ENCODE data around the gene ANO1. TPM values are rescaled to one million over a fixed set of nuclear protein-coding genes. Genes with fewer than 3 reads are reported as not detected.

The ANO1 gene
- total and polyA plus RNA-seq, 2 donors (not counting 1 experiment from before 2014, with no cell fraction given): not detected

DNA sequence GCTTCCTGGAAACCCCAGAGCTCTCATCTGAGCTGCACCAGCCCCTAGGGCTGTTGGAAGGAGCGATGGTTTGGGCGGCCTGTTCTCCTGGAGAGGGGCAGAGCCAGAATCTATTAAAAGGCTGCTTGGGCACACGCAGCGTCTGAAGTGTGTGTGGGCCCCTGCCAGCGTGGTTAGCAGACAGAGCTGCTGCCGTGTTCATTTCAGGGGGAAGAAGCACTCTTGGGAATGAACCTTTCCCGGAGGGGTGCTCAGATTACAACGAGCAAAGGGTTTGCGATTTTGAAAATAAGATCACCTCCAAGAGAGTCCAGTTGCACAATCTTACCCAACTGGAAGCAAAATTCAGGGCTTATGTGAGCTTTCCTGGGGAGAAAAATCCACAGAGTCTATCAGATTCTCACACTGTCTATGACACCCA, 12.9 kb downstream of the ANO1 start:
- H3K27me3 Mint-ChIP-seq: peaks cover 4% of the 10 kb centered on the region
- intact Hi-C loops (cut with micrococcal nuclease): no loop called here

DNA sequence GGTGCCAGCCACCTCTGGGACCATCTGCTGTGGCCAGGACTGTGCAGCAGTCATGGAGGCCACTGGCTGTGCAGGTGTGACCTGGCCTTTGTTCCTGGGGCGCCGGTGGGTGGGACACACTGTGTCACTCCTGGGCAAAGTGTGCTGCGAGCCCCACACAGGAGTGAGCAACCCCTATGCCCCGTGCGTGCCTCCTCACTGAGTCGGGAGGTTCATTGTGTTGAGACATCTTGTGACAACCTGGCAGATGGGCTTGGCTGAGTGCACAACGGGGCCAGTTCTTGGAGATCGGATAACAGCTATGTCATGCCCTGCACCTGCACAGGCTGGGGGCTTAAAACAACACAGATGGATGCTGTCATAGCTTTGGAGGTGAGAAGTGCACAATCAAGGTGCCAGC, 13.5 kb downstream of the ANO1 start:
- Histone ChIP-seq H4K20me1 (ENCODE audit: control insufficient read depth, insufficient read depth, low read length, poor library complexity, severe bottlenecking) (no peaks in the 10 kb centered on the region), H3K27me3 (replicated peaks in 1 of 4; ENCODE audit: control extremely low read depth in 1 of 4, control insufficient read depth in 3 of 4, insufficient read depth in 4 of 4, low read length in 3 of 4) (no peaks in the 10 kb centered on the region), H3K79me2 (ENCODE audit: control insufficient read depth, insufficient read depth, low read length) (no peaks in the 10 kb centered on the region), H3K9me3 (ENCODE audit: control extremely low read depth in 1 of 3, control insufficient read depth in 2 of 3, insufficient read depth in 1 of 3, low read length in 2 of 3) (peaks cover 0 to 3% (median 0%) of the 10 kb centered on the region in 3 donors), H3K27ac (ENCODE audit: low read length in 2 of 2) (no peak overlapping the region), H3K4me3 (ENCODE audit: control extremely low read depth in 1 of 5, extremely low read depth in 1 of 5, insufficient read depth in 1 of 5, low read depth in 2 of 5, low read length in 4 of 5) (no peak overlapping the region), H3K4me2 (replicated peaks; ENCODE audit: low read depth, low read length, poor library complexity, severe bottlenecking) (no peak overlapping the region), H3K9ac (ENCODE audit: low read length) (no peak overlapping the region), H2AFZ (ENCODE audit: insufficient read depth, low read depth, low read length, poor library complexity, severe bottlenecking) (no peak overlapping the region), H3K36me3 (replicated peaks in 1 of 2; ENCODE audit: control extremely low read depth in 1 of 2, control insufficient read depth in 1 of 2, extremely low read depth in 1 of 2, insufficient read depth in 2 of 2, low read length in 1 of 2) (no peaks in the 10 kb centered on the region), H3K4me1 (ENCODE audit: control insufficient read depth in 2 of 2, insufficient read depth in 2 of 2, low read length in 2 of 2) (no peaks in the 10 kb centered on the region)
- Mint-ChIP-seq H3K4me3 (no peak overlapping the region), H3K4me1 (no peaks in the 10 kb centered on the region), H3K27ac (no peak overlapping the region), H3K9me3 (ENCODE audit: insufficient read depth) (no peaks in the 10 kb centered on the region), H3K27me3 (peaks cover 4% of the 10 kb centered on the region)
- WGBS (ENCODE audit: insufficient coverage): 89% methylated on average over 8 of the region's 8 CpGs
- TF ChIP-seq CTCF (IDR thresholded peaks at IDR 0.05) (no peak), EZH2 (IDR thresholded peaks at IDR 0.05; ENCODE audit: borderline replicate concordance, insufficient read depth, low read depth, low read length, poor library complexity, severe bottlenecking) (no peak)
- no peak for ATAC-seq (ENCODE audit: low read depth)
- intact Hi-C loops (cut with micrococcal nuclease): no loop called here
- CTCF ChIA-PET: no interaction called here
- DNase-seq: no peak
- POLR2A ChIA-PET: no interaction called here

More for the DNA sequence above, 12.9 kb downstream of the ANO1 start:
- H3K9ac ChIP-seq (ENCODE audit: low read length): no peak overlapping the region
- no peaks in the 10 kb centered on the region for H3K36me3 ChIP-seq (replicated peaks in 1 of 2; ENCODE audit: control extremely low read depth in 1 of 2, control insufficient read depth in 1 of 2, extremely low read depth in 1 of 2, insufficient read depth in 2 of 2, low read length in 1 of 2)
- ChIA-PET POLR2A (no interaction called here), CTCF (no interaction called here)
- Mint-ChIP-seq H3K4me1 (no peaks in the 10 kb centered on the region), H3K4me3 (no peak overlapping the region), H3K9me3 (ENCODE audit: insufficient read depth) (no peaks in the 10 kb centered on the region), H3K27ac (no peak overlapping the region)
- H3K27ac ChIP-seq (ENCODE audit: low read length in 2 of 2): no peak overlapping the region
- no peak for DNase-seq
- H3K9me3 ChIP-seq (ENCODE audit: control extremely low read depth in 1 of 3, control insufficient read depth in 2 of 3, insufficient read depth in 1 of 3, low read length in 2 of 3): peaks cover 0 to 3% (median 0%) of the 10 kb centered on the region in 3 donors
- 68% methylated on average over 9 of the region's 9 CpGs for WGBS (ENCODE audit: insufficient coverage)
- no peaks in the 10 kb centered on the region for H3K27me3 ChIP-seq (replicated peaks in 1 of 4; ENCODE audit: control extremely low read depth in 1 of 4, control insufficient read depth in 3 of 4, insufficient read depth in 4 of 4, low read length in 3 of 4)
- TF ChIP-seq CTCF (IDR thresholded peaks at IDR 0.05): no peak
- TF ChIP-seq EZH2 (IDR thresholded peaks at IDR 0.05; ENCODE audit: borderline replicate concordance, insufficient read depth, low read depth, low read length, poor library complexity, severe bottlenecking): no peak
- H3K4me2 ChIP-seq (replicated peaks; ENCODE audit: low read depth, low read length, poor library complexity, severe bottlenecking): no peak overlapping the region
- H4K20me1 ChIP-seq (ENCODE audit: control insufficient read depth, insufficient read depth, low read length, poor library complexity, severe bottlenecking): no peaks in the 10 kb centered on the region
- H3K79me2 ChIP-seq (ENCODE audit: control insufficient read depth, insufficient read depth, low read length): no peaks in the 10 kb centered on the region
- ATAC-seq (ENCODE audit: low read depth): no peak
- H3K4me3 ChIP-seq (ENCODE audit: control extremely low read depth in 1 of 5, extremely low read depth in 1 of 5, insufficient read depth in 1 of 5, low read depth in 2 of 5, low read length in 4 of 5): no peak overlapping the region
- no peak overlapping the region for H2AFZ ChIP-seq (ENCODE audit: insufficient read depth, low read depth, low read length, poor library complexity, severe bottlenecking)
- no peaks in the 10 kb centered on the region for H3K4me1 ChIP-seq (ENCODE audit: control insufficient read depth in 2 of 2, insufficient read depth in 2 of 2, low read length in 2 of 2)

Measured in B cell (primary cell).